Tibial artery (tissue), 4 donors: ENCODE results near the gene AP2M1.

Source experiments
- DNase-seq, 2 donors: peaks; one replicate each; pipeline ENCODE4 v3.0.0-alpha.2; 2019
- H3K27ac ChIP-seq, 2 donors: fragments of 200-600 bp; sonication (generic) in 1 of 2; 1 replicate in 1 of 2; 2 replicates in 1 of 2; pipeline ENCODE4 v1.5.1; 2018 to 2019; ENCODE audit warnings: mild to moderate bottlenecking in 1 of 2
- H3K27me3 ChIP-seq, 2 donors: fragments of 200-600 bp; sonication (generic) in 1 of 2; one replicate each; pipeline versions ENCODE4 v1.5.1 to v1.6.0; 2016 to 2019
- H3K36me3 ChIP-seq, 3 donors: fragments of 200-600 bp; sonication (generic) in 2 of 3; one replicate each; pipeline ENCODE4 v1.5.1; 2016 to 2019; ENCODE audit warnings: mild to moderate bottlenecking in 2 of 3
- H3K4me1 ChIP-seq, 4 donors: fragments of 200-600 bp; sonication (generic) in 2 of 4; 1 replicate in 3 of 4; 2 replicates in 1 of 4; pipeline ENCODE4 v1.5.1; 2016 to 2019
- H3K4me3 ChIP-seq, 2 donors: fragments of 200-600 bp; sonication (generic) in 1 of 2; 1 replicate in 1 of 2; 2 replicates in 1 of 2; pipeline ENCODE4 v1.5.1; 2018 to 2019; ENCODE audit warnings: mild to moderate bottlenecking in 2 of 2
- H3K9me3 ChIP-seq, 3 donors: fragments of 200-600 bp; sonication (generic) in 1 of 3; one replicate each; pipeline ENCODE4 v1.5.1; 2016 to 2019
- intact Hi-C: fragments of 100-400 bp; cut with DNase I; formaldehyde crosslinking; loops from one replicate; pipeline ENCODE4 v1.15.0; 2023; ENCODE audit warnings: low total_unique reads
- TF ChIP-seq, protein P1 (sequence below), 2 experiments: fragments of 200-600 bp in 1 of 2; fragments of 450-650 bp in 1 of 2; IDR thresholded peaks; one replicate each; pipeline ENCODE4 v1.5.1; 2017 to 2019; ENCODE audit warnings: antibody characterized with exemption in 2 of 2, mild to moderate bottlenecking in 1 of 2, moderate library complexity in 1 of 2

The AP2M1 gene

DNA sequence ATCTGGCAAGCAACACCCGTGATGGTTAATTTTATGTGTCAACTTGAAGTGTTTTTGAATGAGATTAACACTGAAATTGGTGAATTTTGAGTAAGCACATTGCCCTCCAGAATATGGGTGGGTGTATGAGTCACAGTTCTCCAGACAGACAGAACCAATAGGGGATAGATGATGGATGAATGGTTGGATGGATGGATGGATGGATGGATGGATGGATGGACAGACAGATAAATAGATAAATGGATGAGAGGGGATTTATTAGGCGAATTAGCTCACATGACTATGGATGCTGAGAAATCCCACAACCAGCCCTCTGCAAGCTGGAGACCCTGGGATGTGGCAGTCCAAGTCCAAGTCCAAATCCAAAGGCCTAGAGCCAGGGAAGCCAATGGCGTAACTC lies 49.3 kb downstream of the AP2M1 start:
- H3K27me3 ChIP-seq, result peaks cover 0 to 41% of the 10 kb centered on the region in 2 donors
- DNase-seq, result no peak
- H3K4me1 ChIP-seq, result peaks cover 0 to 4% (median 3%) of the 10 kb centered on the region in 4 donors
- TF ChIP-seq, protein P1, sequence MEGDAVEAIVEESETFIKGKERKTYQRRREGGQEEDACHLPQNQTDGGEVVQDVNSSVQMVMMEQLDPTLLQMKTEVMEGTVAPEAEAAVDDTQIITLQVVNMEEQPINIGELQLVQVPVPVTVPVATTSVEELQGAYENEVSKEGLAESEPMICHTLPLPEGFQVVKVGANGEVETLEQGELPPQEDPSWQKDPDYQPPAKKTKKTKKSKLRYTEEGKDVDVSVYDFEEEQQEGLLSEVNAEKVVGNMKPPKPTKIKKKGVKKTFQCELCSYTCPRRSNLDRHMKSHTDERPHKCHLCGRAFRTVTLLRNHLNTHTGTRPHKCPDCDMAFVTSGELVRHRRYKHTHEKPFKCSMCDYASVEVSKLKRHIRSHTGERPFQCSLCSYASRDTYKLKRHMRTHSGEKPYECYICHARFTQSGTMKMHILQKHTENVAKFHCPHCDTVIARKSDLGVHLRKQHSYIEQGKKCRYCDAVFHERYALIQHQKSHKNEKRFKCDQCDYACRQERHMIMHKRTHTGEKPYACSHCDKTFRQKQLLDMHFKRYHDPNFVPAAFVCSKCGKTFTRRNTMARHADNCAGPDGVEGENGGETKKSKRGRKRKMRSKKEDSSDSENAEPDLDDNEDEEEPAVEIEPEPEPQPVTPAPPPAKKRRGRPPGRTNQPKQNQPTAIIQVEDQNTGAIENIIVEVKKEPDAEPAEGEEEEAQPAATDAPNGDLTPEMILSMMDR (IDR thresholded peaks at IDR 0.05), result no peak
- no peak overlapping the region for H3K4me3 ChIP-seq
- intact Hi-C loops, result no loop called here
- H3K9me3 ChIP-seq, result no peaks in the 10 kb centered on the region
- no peak overlapping the region for H3K27ac ChIP-seq
- H3K36me3 ChIP-seq, result no peaks in the 10 kb centered on the region

DNA sequence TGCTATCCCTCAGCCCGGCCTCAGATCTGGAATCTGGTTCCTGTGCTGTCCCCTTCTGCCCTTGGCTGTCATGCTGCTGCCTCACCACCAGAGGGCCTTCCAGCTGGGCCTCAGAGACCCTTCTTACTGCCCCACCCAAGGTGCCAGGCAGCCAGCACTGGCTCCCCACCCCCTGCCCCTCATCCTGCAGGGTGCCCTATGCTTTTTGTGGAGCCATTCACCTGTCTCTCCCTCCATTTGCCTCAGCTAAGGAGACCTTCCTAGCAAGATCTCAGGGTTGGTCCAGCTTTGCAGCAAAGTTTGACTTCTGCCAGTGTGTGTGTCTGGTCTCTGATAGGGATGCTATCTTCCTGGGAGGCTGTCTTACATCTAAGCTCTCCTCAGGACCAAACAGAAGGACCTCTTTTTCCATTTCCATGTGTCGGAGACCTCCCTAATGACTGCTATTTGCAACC lies 52.9 kb downstream of the AP2M1 start:
- TF ChIP-seq, protein P1 (IDR thresholded peaks at IDR 0.05), result peak; percentile 30 to 53
- Histone ChIP-seq H3K27ac (no peak overlapping the region), H3K9me3 (no peaks in the 10 kb centered on the region), H3K27me3 (peaks cover 8 to 57% of the 10 kb centered on the region in 2 donors), H3K4me3 (no peak overlapping the region), H3K4me1 (peaks cover 0 to 26% (median 23%) of the 10 kb centered on the region in 4 donors), H3K36me3 (no peaks in the 10 kb centered on the region)
- DNase-seq, result no peak
- intact Hi-C loops, result no loop called here

DNA sequence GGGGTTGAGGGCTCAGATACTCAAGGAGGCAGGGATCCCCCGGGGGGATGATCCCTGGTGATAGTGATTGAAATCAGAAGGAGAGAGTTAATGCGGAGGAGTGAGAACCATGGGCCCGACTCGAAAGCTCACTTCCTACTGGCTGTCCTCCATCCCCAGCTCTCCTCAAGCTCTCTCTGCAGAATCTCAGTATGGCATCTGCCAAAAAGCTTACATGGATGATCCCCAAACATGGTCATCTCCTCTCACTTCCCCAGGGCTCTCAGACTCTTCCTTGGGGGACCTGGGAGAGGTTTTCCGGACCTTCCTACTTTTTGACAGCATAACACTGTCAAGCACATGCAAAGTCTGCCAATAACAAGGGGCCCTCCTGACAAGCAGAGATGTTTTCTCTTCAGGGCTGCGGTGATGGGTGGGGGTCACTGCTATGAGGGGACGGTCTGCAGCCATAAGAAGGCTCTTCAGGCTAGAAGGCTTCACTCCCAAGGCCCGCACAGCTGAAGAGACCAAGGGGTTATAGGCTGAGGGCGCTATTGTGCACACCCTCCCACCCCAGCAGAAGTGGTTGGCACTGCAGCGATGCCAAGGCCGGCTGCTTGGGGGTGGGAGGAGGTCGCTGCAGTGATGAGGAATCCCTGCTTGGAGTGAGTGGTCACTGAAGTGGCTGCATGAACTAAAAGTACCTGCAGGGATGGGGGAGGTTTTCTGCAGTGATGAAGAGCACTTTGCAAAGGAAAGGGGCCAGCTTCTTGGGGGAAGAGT lies 53.9 kb downstream of the AP2M1 start:
- H3K4me1 ChIP-seq, result peaks cover 0 to 26% (median 23%) of the 10 kb centered on the region in 4 donors
- peaks cover 8 to 67% of the 10 kb centered on the region in 2 donors for H3K27me3 ChIP-seq
- peak overlapping the region in 1 of 2 donors; percentile 63 for H3K4me3 ChIP-seq
- no peak for DNase-seq
- H3K27ac ChIP-seq, result no peak overlapping the region
- no peaks in the 10 kb centered on the region for H3K36me3 ChIP-seq
- TF ChIP-seq, protein P1 (IDR thresholded peaks at IDR 0.05), result no peak
- intact Hi-C loops, result no loop called here
- no peaks in the 10 kb centered on the region for H3K9me3 ChIP-seq

DNA sequence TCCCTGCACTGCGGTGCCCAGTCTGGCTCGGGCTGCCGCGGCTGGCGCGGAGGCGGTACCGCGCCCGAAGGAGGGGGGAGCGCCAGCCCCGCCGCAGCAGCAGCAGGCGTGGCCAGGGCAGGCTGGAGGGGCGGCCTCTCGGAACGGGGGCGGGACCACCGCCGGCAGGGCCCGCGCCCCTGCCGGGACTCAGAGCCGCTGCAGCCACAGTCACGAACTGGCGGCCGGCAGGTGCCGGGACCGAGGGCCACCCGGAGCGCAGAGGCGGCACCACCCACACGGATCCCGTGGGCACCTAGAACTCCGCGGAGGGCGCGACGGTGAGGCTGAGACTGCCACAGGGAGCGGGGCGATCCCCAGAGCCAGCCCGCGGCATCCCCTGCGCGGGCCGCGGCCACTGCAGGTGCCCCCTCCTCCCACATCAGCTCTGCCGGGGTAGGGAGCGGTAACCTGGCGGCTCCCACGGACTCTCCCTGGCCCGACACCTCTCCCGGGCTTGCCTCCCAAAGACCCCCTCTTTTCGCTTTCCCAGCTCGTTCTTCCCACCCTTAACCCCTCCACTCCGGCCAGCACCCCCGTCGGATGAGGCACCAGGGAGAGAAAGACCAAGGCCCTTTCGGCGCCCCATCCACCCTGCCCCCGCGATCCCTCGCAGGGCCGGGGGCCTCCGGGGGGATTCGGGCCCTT lies 54.9 kb downstream of the AP2M1 start, which contains the start of gene VWA5B2:
Gene VWA5B2, plus strand, starts transcription at position 192 of the 687 bp plus-strand sequence. CDS start 944 bp downstream, outside the sequence.
- TF ChIP-seq, protein P1 (IDR thresholded peaks at IDR 0.05), result no peak
- no peak for DNase-seq
- peaks cover 0 to 26% (median 23%) of the 10 kb centered on the region in 4 donors for H3K4me1 ChIP-seq
- H3K36me3 ChIP-seq, result no peaks in the 10 kb centered on the region
- H3K27me3 ChIP-seq, result peaks cover 8 to 76% of the 10 kb centered on the region in 2 donors
- intact Hi-C loops, result no loop called here
- peak within 1 kb of the TSS; percentile 34 to 63 for H3K4me3 ChIP-seq
- H3K27ac ChIP-seq, result no peak within 1 kb of the TSS
- H3K9me3 ChIP-seq, result no peaks in the 10 kb centered on the region

DNA sequence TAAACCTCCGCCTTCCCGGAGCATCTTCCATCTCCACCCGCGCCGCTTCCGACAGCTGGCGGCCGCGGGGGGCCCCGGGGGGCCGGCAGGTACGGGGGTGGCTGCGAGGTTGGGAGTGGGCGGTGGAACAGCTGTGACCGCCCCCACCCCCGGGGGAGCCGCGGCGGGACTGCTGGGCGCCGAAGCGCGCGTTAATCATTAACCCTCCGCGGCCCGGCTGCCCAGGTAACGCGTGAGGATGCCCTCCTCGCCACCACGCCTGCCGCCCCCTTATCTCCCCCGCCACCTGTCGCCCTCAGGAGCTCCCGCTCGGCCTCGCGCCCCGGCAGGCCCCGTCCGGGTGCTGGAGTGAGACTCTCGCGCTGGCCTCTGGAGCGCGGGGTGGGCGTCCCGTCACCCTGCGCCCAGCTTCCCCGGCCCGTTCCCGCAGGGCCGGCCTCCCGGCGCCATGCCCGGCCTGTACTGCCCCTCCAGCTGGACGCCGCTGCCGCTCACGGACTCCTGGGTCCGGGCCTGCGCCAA lies 55.5 kb downstream of the AP2M1 start:
- no peak for DNase-seq
- peak overlapping the region; percentile 34 to 63 for H3K4me3 ChIP-seq
- H3K27me3 ChIP-seq, result peaks cover 8 to 76% of the 10 kb centered on the region in 2 donors

More for the DNA sequence above, 55.5 kb downstream of the AP2M1 start:
- H3K27ac ChIP-seq, result no peak overlapping the region
- H3K36me3 ChIP-seq, result no peaks in the 10 kb centered on the region
- intact Hi-C loops, result no loop called here
- H3K9me3 ChIP-seq, result no peaks in the 10 kb centered on the region
- peaks cover 0 to 26% (median 23%) of the 10 kb centered on the region in 4 donors for H3K4me1 ChIP-seq
- TF ChIP-seq, protein P1 (IDR thresholded peaks at IDR 0.05), result no peak
